RKO (cell line): ENCODE measurements around the gene FBXO40.
"Not testable (repeated sequence)": the region's sequence is repeated elsewhere in the genome, so short reads cannot be mapped to it uniquely, and the experiment has no call there.

Experiments used
- DNase-seq: peaks from one replicate; pipeline ENCODE4 v3.0.0-alpha.2; 2016; ENCODE audit warnings: low spot score

FBXO40 gene

GRCh38 chr3:121592856-121593702 lies at the start of gene FBXO40:
Gene FBXO40, plus strand, starts transcription at chr3:121593379. Its CDS starts 27,197 bp downstream, at chr3:121620576.
- DNase-seq, result no peak

GRCh38 chr3:121545049-121545573 lies 48.1 kb upstream of the FBXO40 start:
- peak; percentile 62 for DNase-seq

- peak; percentile 95 for DNase-seq
Measured at GRCh38 chr3:121545574-121546455, 47.4 kb upstream of the FBXO40 start, which contains the start of gene POLQ. Gene POLQ, minus strand, starts transcription at chr3:121545988. Its CDS starts 111 bp downstream, at chr3:121545877.

- no peak for DNase-seq
Measured at GRCh38 chr3:121552379-121552778, 40.8 kb upstream of the FBXO40 start.

GRCh38 chr3:121552797-121553196 lies 40.4 kb upstream of the FBXO40 start:
- no peak for DNase-seq

GRCh38 chr3:121557426-121557934 lies 35.7 kb upstream of the FBXO40 start:
- no peak for DNase-seq

GRCh38 chr3:121562148-121562547 lies 31.0 kb upstream of the FBXO40 start:
- no peak for DNase-seq

GRCh38 chr3:121566773-121567172 lies 26.4 kb upstream of the FBXO40 start:
- DNase-seq, result no peak

GRCh38 chr3:121567649-121568048 lies 25.5 kb upstream of the FBXO40 start, which contains the start of gene ARGFX:
Gene ARGFX, plus strand, starts transcription at chr3:121567949. Its CDS starts 2,765 bp downstream, at chr3:121570714.
- no peak for DNase-seq

GRCh38 chr3:121574449-121574848 lies 18.7 kb upstream of the FBXO40 start:
- peak; percentile 53 for DNase-seq

- no peak for DNase-seq
Measured at GRCh38 chr3:121581691-121582090, 11.5 kb upstream of the FBXO40 start.

- no peak for DNase-seq
Measured at GRCh38 chr3:121584418-121584817, 8.8 kb upstream of the FBXO40 start.

- not testable (repeated sequence) for DNase-seq
Measured at GRCh38 chr3:121593806-121594205, 627 bp downstream of the FBXO40 start.

GRCh38 chr3:121594850-121595249 lies 1.7 kb downstream of the FBXO40 start:
- no peak for DNase-seq

- no peak for DNase-seq
Measured at GRCh38 chr3:121595765-121596406, 2.7 kb downstream of the FBXO40 start.

- DNase-seq, result no peak
Measured at GRCh38 chr3:121598564-121598963, 5.4 kb downstream of the FBXO40 start.

GRCh38 chr3:121599900-121600299 lies 6.7 kb downstream of the FBXO40 start:
- not testable (repeated sequence) for DNase-seq

- DNase-seq, result no peak
Measured at GRCh38 chr3:121601212-121601812, 8.1 kb downstream of the FBXO40 start.

- no peak for DNase-seq
Measured at GRCh38 chr3:121604759-121605158, 11.6 kb downstream of the FBXO40 start.

- no peak for DNase-seq
Measured at GRCh38 chr3:121606106-121606505, 12.9 kb downstream of the FBXO40 start.

- DNase-seq, result no peak
Measured at GRCh38 chr3:121619691-121620090, 26.5 kb downstream of the FBXO40 start.
